ENCODE data around the gene TRAF6. TPM values are rescaled to one million over a fixed set of nuclear protein-coding genes. Genes with fewer than 3 reads are reported as not detected.

The TRAF6 gene
- total and polyA plus RNA-seq, 2 donors (not counting 3 experiments of a cell fraction or from before 2014, with no cell fraction given): 6.0 to 14.2 TPM

GRCh38 chr11:36450110-36450572, 59.9 kb downstream of the TRAF6 start:
- H2AFZ ChIP-seq (ENCODE audit: low read depth, low read length): no peak overlapping the region
- POLR2A ChIA-PET: no interaction called here

GRCh38 chr11:36449561-36450096, 60.4 kb downstream of the TRAF6 start:
- dilution Hi-C loops (cut with MboI; ENCODE audit: extremely low pct_ligation_motif_present, low sequenced_read_pairs) (no loop called here), intact Hi-C loops (cut with micrococcal nuclease) (no loop called here)
- H3K9ac ChIP-seq (replicated peaks; ENCODE audit: extremely low read depth, insufficient read depth, low read length): no peak overlapping the region
- H2AFZ ChIP-seq (ENCODE audit: low read depth, low read length): no peak overlapping the region
- DNase-seq (ENCODE audit: low read depth, low spot score) (no peak), FAIRE-seq (no peak)
- no peaks in the 10 kb centered on the region for H3K27me3 ChIP-seq (ENCODE audit: control insufficient read depth in 2 of 2, insufficient read depth in 2 of 2, low read length in 2 of 2)
- no peaks in the 10 kb centered on the region for H3K9me1 ChIP-seq (replicated peaks; ENCODE audit: control insufficient read depth, extremely low read depth, insufficient read depth, low read length)
- H3K4me1 ChIP-seq (ENCODE audit: control insufficient read depth, extremely low read depth, insufficient read depth, low read length): no peaks in the 10 kb centered on the region
- no peaks in the 10 kb centered on the region for H4K20me1 ChIP-seq (replicated peaks; ENCODE audit: control insufficient read depth, extremely low read depth, insufficient read depth, low read length)
- ChIA-PET CTCF (interaction anchor here (0.5 to 1.5 kb wide), 8 partner anchors 21 to 628 kb away, joined by 3 to 6 read pairs (median 3); no protein-coding TSS in a partner anchor), POLR2A (no interaction called here)
- no peaks in the 10 kb centered on the region for H3K9me3 ChIP-seq (replicated peaks; ENCODE audit: control insufficient read depth, insufficient read depth, low read length)
- H3K4me2 ChIP-seq (ENCODE audit: insufficient read depth, low read length): no peak overlapping the region
- no TSS peak for BruUV-seq (replicated peaks)
- no peaks in the 10 kb centered on the region for H3K79me2 ChIP-seq (ENCODE audit: control insufficient read depth, insufficient read depth, low read length)
- no peak overlapping the region for H3K4me3 ChIP-seq (replicated peaks in 1 of 3; ENCODE audit: insufficient read depth in 1 of 3, low read depth in 1 of 3, low read length in 3 of 3)
- TF ChIP-seq POLR2AphosphoS5 (IDR thresholded peaks at IDR 0.05; ENCODE audit: insufficient read depth, low read depth, low read length): no peak
- TF ChIP-seq GATA2 (IDR thresholded peaks at IDR 0.05; ENCODE audit: insufficient read depth, insufficient read length, low read depth, low read length): no peak
- TF ChIP-seq, protein P1, sequence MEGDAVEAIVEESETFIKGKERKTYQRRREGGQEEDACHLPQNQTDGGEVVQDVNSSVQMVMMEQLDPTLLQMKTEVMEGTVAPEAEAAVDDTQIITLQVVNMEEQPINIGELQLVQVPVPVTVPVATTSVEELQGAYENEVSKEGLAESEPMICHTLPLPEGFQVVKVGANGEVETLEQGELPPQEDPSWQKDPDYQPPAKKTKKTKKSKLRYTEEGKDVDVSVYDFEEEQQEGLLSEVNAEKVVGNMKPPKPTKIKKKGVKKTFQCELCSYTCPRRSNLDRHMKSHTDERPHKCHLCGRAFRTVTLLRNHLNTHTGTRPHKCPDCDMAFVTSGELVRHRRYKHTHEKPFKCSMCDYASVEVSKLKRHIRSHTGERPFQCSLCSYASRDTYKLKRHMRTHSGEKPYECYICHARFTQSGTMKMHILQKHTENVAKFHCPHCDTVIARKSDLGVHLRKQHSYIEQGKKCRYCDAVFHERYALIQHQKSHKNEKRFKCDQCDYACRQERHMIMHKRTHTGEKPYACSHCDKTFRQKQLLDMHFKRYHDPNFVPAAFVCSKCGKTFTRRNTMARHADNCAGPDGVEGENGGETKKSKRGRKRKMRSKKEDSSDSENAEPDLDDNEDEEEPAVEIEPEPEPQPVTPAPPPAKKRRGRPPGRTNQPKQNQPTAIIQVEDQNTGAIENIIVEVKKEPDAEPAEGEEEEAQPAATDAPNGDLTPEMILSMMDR (IDR thresholded peaks at IDR 0.05; ENCODE audit: extremely low read depth in 1 of 2, insufficient read depth in 1 of 2, low read depth in 1 of 2, low read length in 2 of 2): no peak
- TF ChIP-seq POLR2A (IDR thresholded peaks at IDR 0.05; ENCODE audit: low read depth, low read length): no peak
- no peak overlapping the region for H3K27ac ChIP-seq (ENCODE audit: insufficient read depth, low read depth, low read length)
- H3K36me3 ChIP-seq (ENCODE audit: control insufficient read depth in 2 of 2, extremely low read depth in 1 of 2, insufficient read depth in 2 of 2, low read length in 2 of 2): no peaks in the 10 kb centered on the region

More at GRCh38 chr11:36450110-36450572, 59.9 kb downstream of the TRAF6 start:
- FAIRE-seq (no peak), DNase-seq (ENCODE audit: low read depth, low spot score) (no peak)
- H3K4me1 ChIP-seq (ENCODE audit: control insufficient read depth, extremely low read depth, insufficient read depth, low read length): no peaks in the 10 kb centered on the region
- intact Hi-C loops (cut with micrococcal nuclease): no loop called here
- H3K27ac ChIP-seq (ENCODE audit: insufficient read depth, low read depth, low read length): no peak overlapping the region
- H3K36me3 ChIP-seq (ENCODE audit: control insufficient read depth in 2 of 2, extremely low read depth in 1 of 2, insufficient read depth in 2 of 2, low read length in 2 of 2): no peaks in the 10 kb centered on the region
- H3K9me3 ChIP-seq (replicated peaks; ENCODE audit: control insufficient read depth, insufficient read depth, low read length): no peaks in the 10 kb centered on the region
- no peaks in the 10 kb centered on the region for H3K9me1 ChIP-seq (replicated peaks; ENCODE audit: control insufficient read depth, extremely low read depth, insufficient read depth, low read length)
- no TSS peak for BruUV-seq (replicated peaks)
- no peaks in the 10 kb centered on the region for H3K27me3 ChIP-seq (ENCODE audit: control insufficient read depth in 2 of 2, insufficient read depth in 2 of 2, low read length in 2 of 2)
- H3K4me2 ChIP-seq (ENCODE audit: insufficient read depth, low read length): no peak overlapping the region
- no peak for TF ChIP-seq GATA2 (IDR thresholded peaks at IDR 0.05; ENCODE audit: insufficient read depth, insufficient read length, low read depth, low read length)
- no peak for TF ChIP-seq POLR2A (IDR thresholded peaks at IDR 0.05; ENCODE audit: low read depth, low read length)
- no peak for TF ChIP-seq FOS (IDR thresholded peaks at IDR 0.05; ENCODE audit: borderline replicate concordance, insufficient read depth, low read length)
- H3K79me2 ChIP-seq (ENCODE audit: control insufficient read depth, insufficient read depth, low read length): no peaks in the 10 kb centered on the region
- CTCF ChIA-PET: interaction anchor here (1.0 to 1.5 kb wide), 6 partner anchors 22 to 628 kb away, joined by 3 to 6 read pairs (median 3); no protein-coding TSS in a partner anchor
- dilution Hi-C loops (cut with MboI; ENCODE audit: extremely low pct_ligation_motif_present, low sequenced_read_pairs): no loop called here
- H3K4me3 ChIP-seq (replicated peaks in 1 of 3; ENCODE audit: insufficient read depth in 1 of 3, low read depth in 1 of 3, low read length in 3 of 3): no peak overlapping the region
- H3K9ac ChIP-seq (replicated peaks; ENCODE audit: extremely low read depth, insufficient read depth, low read length): no peak overlapping the region
- no peaks in the 10 kb centered on the region for H4K20me1 ChIP-seq (replicated peaks; ENCODE audit: control insufficient read depth, extremely low read depth, insufficient read depth, low read length)
